Adrenal gland (tissue), 5 donors: ENCODE data around the gene STMN3.
"Not testable (repeated sequence)": the region's sequence is repeated elsewhere in the genome, so short reads cannot be mapped to it uniquely, and the experiment has no call there.

Source experiments
- CTCF ChIP-seq, 6 experiments: fragments of 450-650 bp in 4 of 6; fragments of 200-600 bp in 2 of 6; sonication (generic) in 1 of 6; IDR thresholded peaks; 1 replicate in 5 of 6; 2 replicates in 1 of 6; pipeline versions ENCODE4 v1.5.1 to v1.8.0; 2016 to 2021; ENCODE audit warnings: antibody characterized with exemption in 6 of 6, mild to moderate bottlenecking in 2 of 6, moderate library complexity in 1 of 6
- POLR2A ChIP-seq, 2 donors: fragments of 450-650 bp; IDR thresholded peaks; one replicate each; pipeline ENCODE4 v1.6.1; 2017; ENCODE audit warnings: antibody characterized with exemption in 2 of 2, mild to moderate bottlenecking in 2 of 2, moderate library complexity in 1 of 2
- donor health status: DM: no; HTN: no; CAD: no.

- not testable (repeated sequence) for TF ChIP-seq CTCF, POLR2A (IDR thresholded peaks at IDR 0.05)
Measured at GRCh38 chr20:63630956-63631355, 22.3 kb downstream of the STMN3 start.
